K562 (cell line): ENCODE results near the gene CARMIL3. TPM values are rescaled to one million over a fixed set of nuclear protein-coding genes. Genes with fewer than 3 reads are reported as not detected.

Experiments
- ATF4 ChIP-seq: fragments of 450-650 bp; formaldehyde crosslinking; IDR thresholded peaks from 2 replicates; pipeline ENCODE4 v1.4.0; 2022; ENCODE audit warnings: mild to moderate bottlenecking, moderate library complexity
- CBX5 ChIP-seq: IDR thresholded peaks from 2 replicates; pipeline ENCODE4 v1.6.1; 2014; ENCODE audit warnings: low read depth, borderline replicate concordance
- EP400 ChIP-seq: fragments of 450-650 bp; IDR thresholded peaks from 2 replicates; pipeline ENCODE4 v1.6.1; 2017; ENCODE audit warnings: antibody characterized with exemption, mild to moderate bottlenecking, moderate library complexity
- HDAC2 ChIP-seq: fragments of 450-650 bp; IDR thresholded peaks from 2 replicates; pipeline ENCODE4 v1.6.1; 2016; ENCODE audit warnings: mild to moderate bottlenecking
- MAFG ChIP-seq: fragments of 450-650 bp; conservative IDR thresholded peaks from 2 replicates; pipeline ENCODE4 v1.6.1; 2016; ENCODE audit warnings: missing genetic modification characterization, missing compliant biosample characterization
- MXD1 ChIP-seq: fragments of 250-450 bp; sonication (Bioruptor Pico); IDR thresholded peaks from 2 replicates; pipeline ENCODE4 v1.8.0; 2021; ENCODE audit warnings: borderline replicate concordance, mild to moderate bottlenecking, moderate library complexity; ENCODE audit not compliant: poor library complexity, severe bottlenecking
- NRF1 ChIP-seq, 2 experiments: fragments of 450-650 bp; IDR thresholded peaks in 1 of 2; conservative IDR thresholded peaks in 1 of 2; 2 replicates each; pipeline ENCODE4 v1.6.1; 2014; ENCODE audit warnings: mild to moderate bottlenecking in 2 of 2
- RAD51 ChIP-seq: fragments of 450-650 bp; IDR thresholded peaks from 2 replicates; pipeline ENCODE4 v1.7.1; 2016; ENCODE audit warnings: low read depth, mild to moderate bottlenecking, borderline replicate concordance
- RBBP5 ChIP-seq: fragments of 200-600 bp; sonication (generic); IDR thresholded peaks from 2 replicates; pipeline ENCODE4 v1.6.1; 2012; ENCODE audit warnings: borderline replicate concordance, mild to moderate bottlenecking, low read length, control low read depth, inconsistent platforms; ENCODE audit not compliant: insufficient read depth, poor library complexity, severe bottlenecking
- SOX6 ChIP-seq: fragments of 450-650 bp; IDR thresholded peaks from 2 replicates; pipeline ENCODE4 v1.6.1; 2014; ENCODE audit warnings: mild to moderate bottlenecking
- SRSF3 ChIP-seq: fragments of 200-400 bp; formaldehyde crosslinking; IDR thresholded peaks from 2 replicates; pipeline ENCODE4 v1.6.1; 2016; ENCODE audit warnings: mild to moderate bottlenecking, low read length, moderate library complexity; ENCODE audit not compliant: insufficient read depth
- THAP12 ChIP-seq: fragments of 250-450 bp; sonication (Bioruptor Pico); IDR thresholded peaks from 2 replicates; pipeline ENCODE4 v1.9.0; 2021; ENCODE audit warnings: mild to moderate bottlenecking, inconsistent platforms
- ZNF197 ChIP-seq: fragments of 200-800 bp; sonication (Bioruptor generic); IDR thresholded peaks from 2 replicates; pipeline ENCODE4 v1.6.1; 2016; ENCODE audit warnings: low read depth, missing genetic modification characterization, missing compliant biosample characterization
- ZNF224 ChIP-seq: sonication (generic); formaldehyde crosslinking; IDR thresholded peaks from 2 replicates; pipeline ENCODE4 v1.8.0; 2022; ENCODE audit warnings: mild to moderate bottlenecking, missing genetic modification reagents
- ZNF316 ChIP-seq: fragments of 450-650 bp; IDR thresholded peaks from 2 replicates; pipeline ENCODE4 v1.6.1; 2016
- ZNF395 ChIP-seq: fragments of 200-800 bp; sonication (Bioruptor generic); IDR thresholded peaks from 2 replicates; pipeline ENCODE4 v1.6.1; 2017; ENCODE audit warnings: missing genetic modification characterization, missing compliant biosample characterization
- ZNF586 ChIP-seq: fragments of 450-650 bp; formaldehyde crosslinking; conservative IDR thresholded peaks from 2 replicates; pipeline ENCODE4 v1.4.0; 2020; ENCODE audit warnings: mild to moderate bottlenecking, moderate library complexity
- ZNF589 ChIP-seq: fragments of 200-800 bp; sonication (Bioruptor generic); IDR thresholded peaks from 2 replicates; pipeline ENCODE4 v1.6.1; 2016; ENCODE audit warnings: low read depth, missing genetic modification characterization, missing compliant biosample characterization
- ZNF655 ChIP-seq: fragments of 250-450 bp; sonication (Bioruptor Pico); IDR thresholded peaks from 2 replicates; pipeline ENCODE4 v1.5.0; 2021
- ZNF780A ChIP-seq: fragments of 250-450 bp; sonication (Bioruptor Pico); IDR thresholded peaks from 2 replicates; pipeline ENCODE4 v1.5.0; 2021; ENCODE audit warnings: mild to moderate bottlenecking
- ZZZ3 ChIP-seq: fragments of 450-650 bp; IDR thresholded peaks from 2 replicates; pipeline ENCODE4 v1.6.1; 2016; ENCODE audit warnings: antibody characterized with exemption, mild to moderate bottlenecking, moderate library complexity
- polyA plus RNA-seq, 8 experiments: library from polyadenylated mRNA; depleted of rRNA in 4 of 8; stranded (reverse) in 5 of 8; unstranded in 3 of 8; fragments of >200 nt; fragmentation: Nextera tagmentation in 2 of 8; fragmentation: Illumina TruSeq in 1 of 8; extraction: Ambion mirVana in 2 of 8; extraction: Trizol in 1 of 8; gene quantifications; 2 replicates each; pipeline versions ENCODE4 v1.2.1 to v1.2.3, GENCODE V29; 2011 to 2014; ENCODE audit warnings: inconsistent platforms in 1 of 8, missing spikeins in 1 of 8
- total RNA-seq, 7 experiments: library from RNA; depleted of rRNA in 6 of 7; stranded (reverse); fragments of >200 nt in 6 of 7; fragmentation: Illumina TruSeq in 2 of 7; extraction: Trizol in 2 of 7; gene quantifications; 2 replicates each; pipeline versions ENCODE4 v1.2.1 to v1.2.3, GENCODE V29; 2011 to 2021; ENCODE audit warnings: low replicate concordance in 1 of 7

Gene CARMIL3
- total and polyA plus RNA-seq, 9 of the 15 experiments (the other 6 are each of a cell fraction or from before 2014, with no cell fraction given): 0.01 to 0.11 (median 0.05) TPM; not detected in 5

- TF ChIP-seq ZNF589 (CRISPR knock-in tag): no peak
- peak; percentile 24; the same call in 1 of the 2 replicates for TF ChIP-seq ZNF316
- TF ChIP-seq EP400: no peak; the same call in 1 of the 2 replicates
- no peak for TF ChIP-seq ZNF586 (CRISPR knock-in tag)
- TF ChIP-seq ATF4 (CRISPR knock-in tag): no peak
- TF ChIP-seq SRSF3: no peak
- TF ChIP-seq CBX5: no peak
- no peak for TF ChIP-seq ZNF655
- no peak; the same call in 1 of the 2 replicates for TF ChIP-seq ZNF395 (CRISPR knock-in tag)
- no peak for TF ChIP-seq SOX6
- TF ChIP-seq HDAC2: no peak
- no peak for TF ChIP-seq ZZZ3
- no peak for TF ChIP-seq MAFG
- TF ChIP-seq ZNF780A (CRISPR knock-in tag): no peak
- TF ChIP-seq ZNF224 (CRISPR knock-in tag): no peak
- no peak for TF ChIP-seq ZNF197 (CRISPR knock-in tag)
- no peak for TF ChIP-seq MXD1 (CRISPR knock-in tag)
- peak; percentile 71 to 76; a peak in 3 of 4 replicates for TF ChIP-seq NRF1 (conservative IDR thresholded peaks at IDR 0.05 in 1 of 2, IDR thresholded peaks at IDR 0.05 in 1 of 2)
- no peak for TF ChIP-seq RAD51
- TF ChIP-seq RBBP5: peak; percentile 60
- peak; percentile 74; the same call in 1 of the 2 replicates for TF ChIP-seq THAP12
These were observed 29.3 kb downstream of the CARMIL3 start (continued) for GRCh38 chr14:24080888-24081738.
